Stimulated activated naive CD8-positive, alpha-beta T cell treated with anti-CD3 and anti-CD28 coated beads, Interleukin-15, amount 100 ng/mL, for 72 hours (primary cell): ENCODE data around the gene CYP19A1.

Source experiments
- ATAC-seq: fragments of 150-1000 bp; cut with Tn5 transposase; 2 replicates; pipeline ENCODE4 v1.10.0; 2021; ENCODE audit warnings: mild to moderate bottlenecking, moderate library complexity
- DNase-seq, 2 donors: peaks; one replicate each; pipeline ENCODE4 v3.0.0; 2021 to 2022
- H3K27ac Mint-ChIP-seq, 2 donors: one replicate each; pipeline ENCODE4 v1.8.0; 2022; ENCODE audit warnings: mild to moderate bottlenecking in 2 of 2, mixed read lengths in 2 of 2, moderate library complexity in 2 of 2
- H3K27me3 Mint-ChIP-seq: one replicate; pipeline ENCODE4 v1.8.0; 2022; ENCODE audit warnings: mixed read lengths
- H3K4me1 Mint-ChIP-seq: one replicate; pipeline ENCODE4 v1.8.0; 2022; ENCODE audit warnings: mild to moderate bottlenecking, mixed read lengths
- H3K4me3 Mint-ChIP-seq, 2 donors: one replicate each; pipeline ENCODE4 v1.8.0; 2022; ENCODE audit warnings: mild to moderate bottlenecking in 2 of 2, mixed read lengths in 2 of 2, moderate library complexity in 1 of 2
- H3K9me3 Mint-ChIP-seq, 2 donors: one replicate each; pipeline ENCODE4 v1.8.0; 2022; ENCODE audit warnings: mixed read lengths in 2 of 2

The CYP19A1 gene

DNA sequence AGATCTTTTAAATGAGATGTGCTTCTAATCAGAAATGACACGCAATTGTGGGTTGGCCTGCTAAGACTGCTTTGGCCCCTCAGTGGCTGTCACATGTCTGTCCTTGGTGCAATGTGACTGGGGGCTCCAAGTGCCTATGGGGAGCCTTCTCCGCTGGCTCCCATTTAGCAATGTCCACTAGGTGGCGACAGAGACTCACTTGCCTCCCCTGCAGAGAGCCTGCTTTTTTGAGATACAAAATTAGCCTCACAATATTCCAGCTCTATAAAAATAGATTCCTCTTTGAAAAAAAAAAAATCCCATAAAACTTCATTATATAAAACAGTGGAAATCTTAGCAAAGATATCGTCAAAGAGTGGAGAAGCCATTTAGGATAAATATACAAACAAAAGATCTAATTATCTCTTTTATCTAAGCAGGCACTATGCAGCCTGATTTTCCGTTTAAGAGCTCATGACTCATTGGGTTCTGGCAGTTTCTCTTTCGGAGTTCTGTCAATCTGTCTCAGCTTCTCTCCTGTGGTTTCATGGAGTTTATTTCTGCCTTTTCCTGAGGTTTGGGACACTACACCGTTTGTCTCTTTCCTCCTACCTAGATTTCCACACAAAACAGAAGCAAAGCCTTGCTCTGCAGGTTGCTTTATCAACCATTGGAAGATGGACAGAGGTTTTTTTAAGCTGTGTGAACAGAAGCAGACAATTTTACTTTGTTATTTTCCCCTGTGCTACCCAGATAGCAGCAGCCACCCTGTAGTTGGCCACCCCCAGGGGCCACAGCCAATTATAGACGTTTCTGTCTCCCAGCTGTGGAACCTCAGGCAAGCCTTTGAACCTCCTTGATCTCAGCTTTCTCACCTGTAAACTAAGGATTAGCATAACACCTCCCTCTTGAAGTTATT lies 175.3 kb downstream of the CYP19A1 start:
- H3K27me3 Mint-ChIP-seq: peaks cover 42% of the 10 kb centered on the region
- ATAC-seq (peak; percentile 90), DNase-seq (peak; percentile 56 to 58)
- H3K27ac Mint-ChIP-seq: no peak overlapping the region
- H3K4me1 Mint-ChIP-seq: peaks cover 10% of the 10 kb centered on the region
- no peak overlapping the region for H3K4me3 Mint-ChIP-seq
- H3K9me3 Mint-ChIP-seq: no peaks in the 10 kb centered on the region

- Mint-ChIP-seq H3K9me3 (no peaks in the 10 kb centered on the region), H3K4me3 (no peak overlapping the region), H3K27ac (no peak overlapping the region), H3K27me3 (peaks cover 35% of the 10 kb centered on the region), H3K4me1 (peaks cover 10% of the 10 kb centered on the region)
- ATAC-seq (no peak), DNase-seq (no peak)
These were observed 176.7 kb downstream of the CYP19A1 start for GRCh38 chr15:51161491-51162220.

- Mint-ChIP-seq H3K4me1 (peaks cover 10% of the 10 kb centered on the region), H3K9me3 (no peaks in the 10 kb centered on the region), H3K27me3 (peaks cover 44% of the 10 kb centered on the region), H3K4me3 (no peak overlapping the region), H3K27ac (no peak overlapping the region)
- DNase-seq (no peak), ATAC-seq (no peak)
These were observed 177.9 kb downstream of the CYP19A1 start for GRCh38 chr15:51160484-51160883.
